ENCODE data around the gene GABARAP. TPM values are rescaled to one million over a fixed set of nuclear protein-coding genes. Genes with fewer than 3 reads are reported as not detected.

Gene GABARAP
- total and polyA plus RNA-seq, 2 of the 4 experiments (the other 2 are of a cell fraction): 77.8 to 780 TPM

DNA sequence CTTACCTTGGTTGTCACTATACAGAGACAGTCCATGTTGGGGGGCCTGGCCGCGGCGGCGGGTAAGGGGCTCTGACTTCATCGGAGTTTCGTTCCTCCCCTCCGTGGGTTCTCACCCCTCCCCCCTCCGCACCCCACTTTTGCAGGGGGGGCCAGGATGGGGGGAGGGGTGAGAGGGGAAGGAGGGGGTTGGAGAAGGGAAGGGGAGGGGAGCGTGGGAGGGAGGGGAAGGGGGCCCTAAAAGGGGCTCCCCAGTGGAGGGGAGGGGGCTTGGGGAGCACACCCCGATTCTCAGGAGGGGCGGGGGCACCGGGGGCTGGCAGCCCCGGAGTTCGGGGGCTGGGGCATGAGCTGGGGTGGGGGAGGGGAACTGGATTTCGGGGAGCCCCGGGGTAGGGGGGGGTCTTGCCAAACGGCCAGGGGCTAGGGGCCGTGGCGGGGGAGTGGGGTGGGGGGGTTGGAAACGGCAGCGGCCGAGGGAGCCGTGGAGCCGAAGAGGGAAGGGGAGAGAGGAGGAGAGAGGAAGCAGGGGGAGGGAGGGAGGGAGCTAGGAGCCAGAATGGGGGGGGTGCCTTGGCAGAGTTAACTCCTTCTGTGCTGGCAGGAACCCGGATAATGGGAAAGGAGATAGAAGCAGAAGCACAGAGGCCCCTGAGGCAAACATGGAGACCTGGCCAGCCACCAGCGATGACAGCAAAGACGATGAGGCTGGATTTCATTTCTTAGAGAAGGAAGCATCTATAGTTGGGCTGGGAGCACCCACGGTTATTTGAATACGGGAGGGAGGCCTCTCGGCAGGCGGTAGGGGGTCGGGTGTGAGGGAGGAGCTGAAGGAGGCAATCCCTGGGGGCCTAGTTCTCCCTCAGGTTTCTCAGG, 24.9 kb downstream of the GABARAP start:
- peak overlapping the region; percentile 76 for H3K18ac ChIP-seq (ENCODE audit: low read depth, low read length)
- H3K27ac ChIP-seq (ENCODE audit: insufficient read depth, low read length): peak overlapping the region; percentile 88
- intact Hi-C loops (cut with micrococcal nuclease): no loop called here
- H2AK9ac ChIP-seq (replicated peaks; ENCODE audit: low read depth, low read length, poor library complexity): peak overlapping the region; percentile 97
- H2BK20ac ChIP-seq (ENCODE audit: low read depth, low read length): peak overlapping the region; percentile 56; the same call in 1 of the 2 replicates
- H3K56ac ChIP-seq (ENCODE audit: extremely low read depth, insufficient read depth, low read length): peak overlapping the region; percentile 36; the same call in 1 of the 2 replicates
- H4K91ac ChIP-seq (ENCODE audit: insufficient read depth, low read depth, low read length): peak overlapping the region; percentile 91
- peak overlapping the region; percentile 21 for H2AK5ac ChIP-seq (ENCODE audit: low read depth, low read length)
- peak overlapping the region; percentile 93 for H3K4ac ChIP-seq (ENCODE audit: low read depth, low read length)
- H3K36me3 ChIP-seq (ENCODE audit: control insufficient read depth, insufficient read depth, low read length): peaks cover 14% of the 10 kb centered on the region
- peak overlapping the region; percentile 58 for H3K4me3 ChIP-seq (ENCODE audit: insufficient read depth, low read depth, low read length)
- peaks cover 12 to 80% of the 10 kb centered on the region in 2 experiments for H3K79me1 ChIP-seq (ENCODE audit: low read depth in 1 of 2, low read length in 2 of 2)
- in situ Hi-C loops (cut with MboI; ENCODE audit: low sequenced_read_pairs): no loop called here
- peak overlapping the region; percentile 91 for H4K5ac ChIP-seq (ENCODE audit: low read depth, low read length)
- no peaks in the 10 kb centered on the region for H3K9me3 ChIP-seq (ENCODE audit: control insufficient read depth, insufficient read depth, low read length)
- H3K4me2 ChIP-seq (ENCODE audit: low read depth, low read length): peak overlapping the region; percentile 96
- H3K9me1 ChIP-seq (ENCODE audit: insufficient read depth, low read length): peaks cover 28% of the 10 kb centered on the region
- H2BK15ac ChIP-seq (ENCODE audit: low read depth, low read length): peak overlapping the region; percentile 69; the same call in 2 of the 3 replicates
- 0 out of 2 replicates have a peak overlapping the region, but pooled peaks have one; percentile 73 for H3K23ac ChIP-seq (ENCODE audit: low read depth, low read length)
- H2BK120ac ChIP-seq (ENCODE audit: low read depth, low read length): peak overlapping the region; percentile 79
- WGBS, 2 experiments (ENCODE audit: extremely low coverage in 2 of 2, insufficient read length in 1 of 2): 6% methylated on average over 6 of the region's 32 CpGs; no CpG with 5 or more reads in 1 of the 2 experiments
- ChIA-PET POLR2A (ENCODE audit: unreplicated experiment) (interaction anchor here (0.6 to 0.7 kb wide), 2 partner anchors 181 to 341 kb away, joined by 6 to 10 read pairs; partner anchors contain the start of gene SLC16A13), CTCF (no interaction called here)
- ATAC-seq (ENCODE audit: low read depth) (no peak), DNase-seq (peak; percentile 71)
- peak overlapping the region; percentile 87 for H2BK5ac ChIP-seq (ENCODE audit: low read depth, low read length, poor library complexity, severe bottlenecking)
- peaks cover 28% of the 10 kb centered on the region for H3K4me1 ChIP-seq (ENCODE audit: control insufficient read depth, insufficient read depth, low read length)
- peak overlapping the region; percentile 71 to 99 for H4K8ac ChIP-seq (ENCODE audit: low read depth in 2 of 2, low read length in 2 of 2)
- H4K20me1 ChIP-seq (ENCODE audit: insufficient read depth, low read length): peaks cover 57% of the 10 kb centered on the region
- H3K27me3 ChIP-seq (ENCODE audit: control insufficient read depth, insufficient read depth, low read length): no peaks in the 10 kb centered on the region
- BruUV-seq (replicated peaks): no TSS peak
- peak overlapping the region; percentile 92 for H3K14ac ChIP-seq (replicated peaks; ENCODE audit: low read depth, low read length)
- peak; percentile 86 for TF ChIP-seq MAZ (IDR thresholded peaks at IDR 0.05; ENCODE audit: borderline replicate concordance, low read depth, low read length)
- no peak for TF ChIP-seq BHLHE40 (IDR thresholded peaks at IDR 0.05; ENCODE audit: low read depth, low read length)
- dilution Hi-C loops (cut with HindIII; ENCODE audit: low sequenced_read_pairs, unreplicated experiment): no loop called here
- peak overlapping the region; percentile 86 for H3K9ac ChIP-seq (ENCODE audit: low read depth, low read length)
- peak overlapping the region; percentile 94 for H2AFZ ChIP-seq (replicated peaks; ENCODE audit: low read length, poor library complexity)

Data from IMR-90 (cell line).